WTC11 (cell line): ENCODE results near the gene OBSL1. TPM values are rescaled to one million over a fixed set of nuclear protein-coding genes. Genes with fewer than 3 reads are reported as not detected.

Experiments used
- ATAC-seq: fragments of 200-7000 bp; cut with Tn5 transposase; 2 replicates; pipeline ENCODE4 v1.10.0; 2021; ENCODE audit warnings: mild to moderate bottlenecking, moderate library complexity
- CTCF ChIA-PET: fragments of 300-600 bp; sonication (Branson Sonifier 250); formaldehyde crosslinking; loops from one replicate; lab custom pipeline; 2021; ENCODE audit warnings: antibody characterized with exemption; lab: Charles Lee
- POLR2A ChIA-PET: fragments of 350-600 bp; sonication (Branson Sonifier 250); formaldehyde crosslinking; loops from one replicate; lab custom pipeline; 2021; ENCODE audit warnings: antibody characterized with exemption; lab: Charles Lee
- DNase-seq: peaks from one replicate; pipeline ENCODE4 v3.0.0; 2021; ENCODE audit warnings: low spot score
- H3K27ac Mint-ChIP-seq: 2 replicates; pipeline ENCODE4 v1.8.0; 2021; ENCODE audit warnings: mixed read lengths
- H3K27me3 Mint-ChIP-seq: 2 replicates; pipeline ENCODE4 v1.8.0; 2021; ENCODE audit warnings: low read depth, mild to moderate bottlenecking, moderate library complexity, mixed read lengths
- H3K36me3 Mint-ChIP-seq: 2 replicates; pipeline ENCODE4 v1.8.0; 2021; ENCODE audit warnings: mixed read lengths
- H3K4me1 Mint-ChIP-seq: 2 replicates; pipeline ENCODE4 v1.8.0; 2022; ENCODE audit warnings: mixed read lengths
- H3K4me3 Mint-ChIP-seq: 2 replicates; pipeline ENCODE4 v1.8.0; 2021; ENCODE audit warnings: mild to moderate bottlenecking, moderate library complexity, mixed read lengths
- H3K9me3 Mint-ChIP-seq: 2 replicates; pipeline ENCODE4 v1.8.0; 2021; ENCODE audit warnings: mixed read lengths
- AR ChIP-seq: fragments of 250-450 bp; sonication (Bioruptor Pico); IDR thresholded peaks from 2 replicates; pipeline ENCODE4 v1.9.0; 2021; ENCODE audit warnings: mild to moderate bottlenecking
- ARID4B ChIP-seq: sonication (generic); formaldehyde crosslinking; IDR thresholded peaks from 2 replicates; pipeline ENCODE4 v1.8.0; 2023; ENCODE audit warnings: missing genetic modification reagents, mild to moderate bottlenecking, borderline replicate concordance
- ATF1 ChIP-seq: sonication (generic); formaldehyde crosslinking; IDR thresholded peaks from 2 replicates; pipeline ENCODE4 v1.8.1; 2023; ENCODE audit warnings: mild to moderate bottlenecking, moderate library complexity, missing genetic modification reagents
- CTCF ChIP-seq: fragments of 200-600 bp; IDR thresholded peaks from 2 replicates; pipeline ENCODE4 v1.8.0; 2022; ENCODE audit warnings: antibody characterized with exemption
- EMX1 ChIP-seq: fragments of 250-450 bp; sonication (Bioruptor Pico); IDR thresholded peaks from 2 replicates; pipeline ENCODE4 v1.8.0; 2021; ENCODE audit warnings: mild to moderate bottlenecking
- FOXP1 ChIP-seq: sonication (generic); formaldehyde crosslinking; IDR thresholded peaks from 2 replicates; pipeline ENCODE4 v1.8.0; 2022; ENCODE audit warnings: missing genetic modification reagents, mild to moderate bottlenecking, moderate library complexity, borderline replicate concordance
- GRHL2 ChIP-seq: fragments of 250-450 bp; sonication (Bioruptor Pico); IDR thresholded peaks from 2 replicates; pipeline ENCODE4 v1.8.0; 2022; ENCODE audit warnings: mild to moderate bottlenecking, moderate library complexity; ENCODE audit not compliant: insufficient replicate concordance, severe bottlenecking
- JUN ChIP-seq: sonication (generic); formaldehyde crosslinking; IDR thresholded peaks from 2 replicates; pipeline ENCODE4 v1.8.0; 2023; ENCODE audit warnings: mild to moderate bottlenecking, missing genetic modification reagents
- MYBL2 ChIP-seq: sonication (generic); formaldehyde crosslinking; IDR thresholded peaks from 2 replicates; pipeline ENCODE4 v1.8.1; 2023; ENCODE audit warnings: mild to moderate bottlenecking, moderate library complexity, missing genetic modification reagents
- NFATC4 ChIP-seq: fragments of 250-450 bp; sonication (Bioruptor Pico); IDR thresholded peaks from 2 replicates; pipeline ENCODE4 v1.9.0; 2021; ENCODE audit warnings: mild to moderate bottlenecking
- PREB ChIP-seq: sonication (generic); formaldehyde crosslinking; IDR thresholded peaks from 2 replicates; pipeline ENCODE4 v1.8.1; 2022; ENCODE audit warnings: mild to moderate bottlenecking, missing genetic modification reagents, moderate library complexity, borderline replicate concordance
- RELA ChIP-seq: sonication (generic); formaldehyde crosslinking; IDR thresholded peaks from 2 replicates; pipeline ENCODE4 v1.8.1; 2022; ENCODE audit warnings: missing genetic modification reagents, mild to moderate bottlenecking, borderline replicate concordance
- SMAD3 ChIP-seq: sonication (generic); formaldehyde crosslinking; IDR thresholded peaks from 2 replicates; pipeline ENCODE4 v1.8.0; 2022; ENCODE audit warnings: missing genetic modification reagents, mild to moderate bottlenecking, borderline replicate concordance
- SMAD4 ChIP-seq: sonication (generic); formaldehyde crosslinking; IDR thresholded peaks from 2 replicates; pipeline ENCODE4 v1.8.0; 2022; ENCODE audit warnings: mild to moderate bottlenecking, missing genetic modification reagents
- SP1 ChIP-seq: sonication (generic); formaldehyde crosslinking; conservative IDR thresholded peaks from 2 replicates; pipeline ENCODE4 v1.8.1; 2022; ENCODE audit warnings: missing genetic modification reagents
- TCF7 ChIP-seq: sonication (generic); formaldehyde crosslinking; IDR thresholded peaks from 2 replicates; pipeline ENCODE4 v1.8.0; 2022; ENCODE audit warnings: mild to moderate bottlenecking, low read depth, missing genetic modification reagents, moderate library complexity
- TEAD4 ChIP-seq: sonication (generic); formaldehyde crosslinking; IDR thresholded peaks from 2 replicates; pipeline ENCODE4 v1.8.0; 2022; ENCODE audit warnings: mild to moderate bottlenecking, missing genetic modification reagents
- USF2 ChIP-seq: sonication (generic); formaldehyde crosslinking; IDR thresholded peaks from 2 replicates; pipeline ENCODE4 v1.8.1; 2023; ENCODE audit warnings: mild to moderate bottlenecking, missing genetic modification reagents, moderate library complexity
- ZBTB21 ChIP-seq: sonication (generic); formaldehyde crosslinking; IDR thresholded peaks from 2 replicates; pipeline ENCODE4 v1.8.1; 2023; ENCODE audit warnings: mild to moderate bottlenecking, missing genetic modification reagents, borderline replicate concordance
- ZMAT4 ChIP-seq: fragments of 250-450 bp; sonication (Bioruptor Pico); IDR thresholded peaks from 2 replicates; pipeline ENCODE4 v1.9.0; 2021; ENCODE audit warnings: mild to moderate bottlenecking
- ZNF232 ChIP-seq: sonication (generic); formaldehyde crosslinking; IDR thresholded peaks from 2 replicates; pipeline ENCODE4 v1.8.0; 2022; ENCODE audit warnings: mild to moderate bottlenecking, missing genetic modification reagents
- ZNF317 ChIP-seq: sonication (generic); formaldehyde crosslinking; IDR thresholded peaks from 2 replicates; pipeline ENCODE4 v1.8.1; 2023; ENCODE audit warnings: low read depth, mild to moderate bottlenecking, moderate library complexity, missing genetic modification reagents, borderline replicate concordance
- ZNF396 ChIP-seq: fragments of 250-450 bp; sonication (Bioruptor Pico); IDR thresholded peaks from 2 replicates; pipeline ENCODE4 v1.8.0; 2021; ENCODE audit warnings: mild to moderate bottlenecking, moderate library complexity, borderline replicate concordance
- total RNA-seq: library from RNA; stranded (reverse); gene quantifications from 3 replicates; pipeline ENCODE4 v1.2.3, GENCODE V29; 2021

Gene OBSL1
- total RNA-seq, 1 experiment from 2014 or later: 159 TPM

GRCh38 chr2:219505585-219505984, 65.8 kb downstream of the OBSL1 start (continued):
- no peak for TF ChIP-seq NFATC4 (CRISPR knock-in tag)
- TF ChIP-seq AR (CRISPR knock-in tag): no peak
- TF ChIP-seq ZMAT4 (CRISPR knock-in tag): no peak
- no peak for TF ChIP-seq SMAD4 (CRISPR knock-in tag)

- H3K4me1 Mint-ChIP-seq: peaks cover 60% of the 10 kb centered on the region
Observed at GRCh38 chr2:219502618-219503017, 68.7 kb downstream of the OBSL1 start.

More at GRCh38 chr2:219502618-219503017, 68.7 kb downstream of the OBSL1 start:
- no peak for TF ChIP-seq CTCF
- TF ChIP-seq ZNF317 (CRISPR knock-in tag): no peak
- no peak for TF ChIP-seq PREB
- no peak for TF ChIP-seq GRHL2 (CRISPR knock-in tag)
- TF ChIP-seq USF2 (CRISPR knock-in tag): no peak
- TF ChIP-seq ARID4B (CRISPR knock-in tag): no peak
- TF ChIP-seq ZNF232: no peak
- no peak for TF ChIP-seq SMAD4 (CRISPR knock-in tag)
- TF ChIP-seq EMX1 (CRISPR knock-in tag): no peak
- TF ChIP-seq ZNF396 (CRISPR knock-in tag): no peak
- no peak for TF ChIP-seq MYBL2 (CRISPR knock-in tag)
- no peak for TF ChIP-seq RELA (CRISPR knock-in tag)
- no peak for TF ChIP-seq TEAD4
- no peak for TF ChIP-seq TCF7 (CRISPR knock-in tag)
- no peak for TF ChIP-seq SMAD3
- TF ChIP-seq JUN: no peak
- no peak for TF ChIP-seq SP1 (CRISPR knock-in tag)
- no peak for TF ChIP-seq ATF1 (CRISPR knock-in tag)
- no peak for TF ChIP-seq ZBTB21 (CRISPR knock-in tag)
- TF ChIP-seq FOXP1 (CRISPR knock-in tag): no peak
- CTCF ChIA-PET: interaction anchor here (1.4 to 35.9 kb wide), 2 partner anchors 23 to 27 kb away, joined by 4 to 2316 read pairs; partner anchors contain the start of genes ASIC4, CHPF and TMEM198
- Mint-ChIP-seq H3K4me3 (no peak overlapping the region), H3K9me3 (no peaks in the 10 kb centered on the region), H3K27me3 (peaks cover 9% of the 10 kb centered on the region), H3K36me3 (peaks cover 14% of the 10 kb centered on the region), H3K27ac (no peak overlapping the region)
- ATAC-seq (no peak), DNase-seq (no peak)
- POLR2A ChIA-PET: no interaction called here
